A549 (cell line): ENCODE measurements around the gene PATJ. TPM values are rescaled to one million over a fixed set of nuclear protein-coding genes. Genes with fewer than 3 reads are reported as not detected.
"Not testable (repeated sequence)": the region's sequence is repeated elsewhere in the genome, so short reads cannot be mapped to it uniquely, and the experiment has no call there.

Source experiments
- ATAC-seq, 2 experiments: fragments of 200-7000 bp in 1 of 2; fragments of >200 bp in 1 of 2; cut with Nextera tagmentation in 1 of 2; cut with Tn5 transposase in 1 of 2; 3 replicates each; pipeline versions ENCODE4 v1.8.0 to v1.9.1; 2018 to 2020; ENCODE audit warnings: mild to moderate bottlenecking in 1 of 2, moderate library complexity in 1 of 2
- CTCF ChIA-PET: fragments of 300-600 bp; sonication (Branson Sonifier 250); formaldehyde crosslinking; extraction: SDS; loops from one replicate; lab custom pipeline; 2021; ENCODE audit warnings: antibody characterized with exemption, inconsistent platforms; lab: Yijun Ruan, JAX
- POLR2A ChIA-PET: fragments of 350-600 bp; formaldehyde crosslinking; extraction: SDS; loops from one replicate; lab custom pipeline; 2021; ENCODE audit warnings: antibody characterized with exemption, inconsistent platforms; lab: Yijun Ruan, JAX
- DNase-seq, 2 experiments: peaks; one replicate each; pipeline versions ENCODE4 v3.0.0 to v3.0.0-alpha.2; 2011 to 2016; ENCODE audit warnings: low read depth in 1 of 2, low spot score in 1 of 2
- FAIRE-seq: peaks from 2 replicates; lab custom pipeline; 2011; peaks lifted over from hg19 to GRCh38; lab: Jason Lieb, UNC
- H3K27ac ChIP-seq, 2 experiments: fragments of >200 bp; sonication (Bioruptor Twin); formaldehyde crosslinking; 3 replicates each; pipeline ENCODE4 v1.5.1; 2016 to 2017
- H3K4me1 ChIP-seq: fragments of >200 bp; sonication (Bioruptor Twin); formaldehyde crosslinking; 3 replicates; pipeline ENCODE4 v1.6.1; 2016
- H3K4me2 ChIP-seq: fragments of >200 bp; sonication (Bioruptor Twin); formaldehyde crosslinking; 3 replicates; pipeline ENCODE4 v1.6.1; 2016
- H3K4me3 ChIP-seq: fragments of >200 bp; sonication (Bioruptor Twin); formaldehyde crosslinking; 3 replicates; pipeline ENCODE4 v1.5.1; 2016
- H3K9me3 ChIP-seq: fragments of >200 bp; sonication (Bioruptor Twin); formaldehyde crosslinking; 3 replicates; pipeline ENCODE4 v1.6.1; 2016
- BHLHE40 ChIP-seq: IDR thresholded peaks from 2 replicates; pipeline ENCODE4 v1.6.1; 2012; ENCODE audit warnings: low read depth, low read length, inconsistent platforms
- CBX2 ChIP-seq: fragments of 200-600 bp; sonication (generic); IDR thresholded peaks from 2 replicates; pipeline ENCODE4 v1.6.1; 2016; ENCODE audit warnings: low read depth, mild to moderate bottlenecking, borderline replicate concordance
- CBX8 ChIP-seq: fragments of 200-600 bp; sonication (generic); IDR thresholded peaks from 2 replicates; pipeline ENCODE4 v1.6.1; 2016
- CEBPB ChIP-seq, 2 experiments: fragments of >200 bp in 1 of 2; sonication (Bioruptor Twin) in 1 of 2; formaldehyde crosslinking in 1 of 2; IDR thresholded peaks; 2 replicates each; pipeline ENCODE4 v1.6.1; 2012 to 2016
- FOSB ChIP-seq: fragments of 250-450 bp; sonication (Bioruptor Pico); IDR thresholded peaks from 2 replicates; pipeline ENCODE4 v1.5.0; 2020; ENCODE audit warnings: mild to moderate bottlenecking, moderate library complexity
- HDAC2 ChIP-seq: fragments of 200-600 bp; sonication (generic); IDR thresholded peaks from 2 replicates; pipeline ENCODE4 v1.6.1; 2016
- HEYL ChIP-seq: fragments of 250-450 bp; sonication (Bioruptor Pico); IDR thresholded peaks from 2 replicates; pipeline ENCODE4 v1.8.0; 2021; ENCODE audit warnings: mild to moderate bottlenecking, moderate library complexity
- HMGXB4 ChIP-seq: fragments of 250-450 bp; sonication (Bioruptor Pico); IDR thresholded peaks from 2 replicates; pipeline ENCODE4 v1.5.0; 2021; ENCODE audit warnings: mild to moderate bottlenecking, moderate library complexity, borderline replicate concordance
- JUN ChIP-seq, 2 experiments: fragments of >200 bp; sonication (Bioruptor Twin); formaldehyde crosslinking; IDR thresholded peaks; 2 replicates in 1 of 2; 3 replicates in 1 of 2; pipeline ENCODE4 v1.6.1; 2016 to 2017
- MAFK ChIP-seq: fragments of 450-650 bp; IDR thresholded peaks from 2 replicates; pipeline ENCODE4 v1.6.1; 2014; ENCODE audit not compliant: partially characterized antibody
- MAX ChIP-seq: IDR thresholded peaks from 2 replicates; pipeline ENCODE4 v1.6.1; 2012
- MYC ChIP-seq: IDR thresholded peaks from 2 replicates; pipeline ENCODE4 v1.6.1; 2012; ENCODE audit warnings: mild to moderate bottlenecking, inconsistent platforms, low read length, improper control_type of control experiment, borderline replicate concordance
- NFE2L2 ChIP-seq: fragments of 150-350 bp; conservative IDR thresholded peaks from 2 replicates; pipeline ENCODE4 v1.6.1; 2014; ENCODE audit warnings: low read length
- NPAS2 ChIP-seq: fragments of 250-450 bp; sonication (Bioruptor Pico); IDR thresholded peaks from 2 replicates; pipeline ENCODE4 v1.8.0; 2022; ENCODE audit warnings: mild to moderate bottlenecking, moderate library complexity, borderline replicate concordance
- RAD21 ChIP-seq, 2 experiments: fragments of >200 bp in 1 of 2; sonication (Bioruptor Twin) in 1 of 2; formaldehyde crosslinking in 1 of 2; IDR thresholded peaks in 1 of 2; conservative IDR thresholded peaks in 1 of 2; 2 replicates in 1 of 2; 3 replicates in 1 of 2; pipeline ENCODE4 v1.6.1; 2012 to 2018; ENCODE audit warnings: inconsistent platforms in 1 of 2
- RCOR1 ChIP-seq: fragments of 150-350 bp; IDR thresholded peaks from 2 replicates; pipeline ENCODE4 v1.6.1; 2014; ENCODE audit warnings: antibody characterized with exemption, low read length, low read depth
- RNF2 ChIP-seq: fragments of 200-600 bp; sonication (generic); IDR thresholded peaks from 2 replicates; pipeline ENCODE4 v1.6.1; 2016; ENCODE audit warnings: low read depth, mild to moderate bottlenecking, antibody characterized with exemption, moderate library complexity, borderline replicate concordance
- SMC3 ChIP-seq: fragments of >200 bp; sonication (Bioruptor Twin); formaldehyde crosslinking; IDR thresholded peaks from 3 replicates; pipeline ENCODE4 v1.6.1; 2018; ENCODE audit warnings: inconsistent platforms
- SREBF2 ChIP-seq: fragments of 450-650 bp; IDR thresholded peaks from 2 replicates; pipeline ENCODE4 v1.6.1; 2014; ENCODE audit warnings: mild to moderate bottlenecking, moderate library complexity
- TFCP2L1 ChIP-seq: fragments of 250-450 bp; sonication (Bioruptor Pico); IDR thresholded peaks from 2 replicates; pipeline ENCODE4 v1.5.0; 2021; ENCODE audit warnings: mild to moderate bottlenecking
- TP53 ChIP-seq: fragments of 250-450 bp; sonication (Bioruptor Pico); IDR thresholded peaks from 2 replicates; pipeline ENCODE4 v1.5.0; 2021; ENCODE audit warnings: mild to moderate bottlenecking, moderate library complexity
- ZNF302 ChIP-seq: fragments of 250-450 bp; sonication (Bioruptor Pico); IDR thresholded peaks from 2 replicates; pipeline ENCODE4 v1.9.0; 2021; ENCODE audit warnings: inconsistent platforms, mild to moderate bottlenecking, moderate library complexity
- WGBS: methylation state at CpG from one replicate; pipeline ENCODE4 v1.1.6; 2017; ENCODE audit errors: missing lambda C conversion rate; 5-methylcytosine and 5-hydroxymethylcytosine counted together
- polyA plus RNA-seq, 4 experiments: library from polyadenylated mRNA; depleted of rRNA in 3 of 4; stranded (reverse); fragments of >200 nt; fragmentation: RNase III in 1 of 4; extraction: RNeasy Plus Mini Kit Qiagen cat#74134 plus additional on column Dnase treatment in 1 of 4; gene quantifications; 2 replicates in 3 of 4; 3 replicates in 1 of 4; pipeline ENCODE4 v1.2.3, GENCODE V29; 2011 to 2017
- TF ChIP-seq, protein P1 (sequence below): IDR thresholded peaks from 2 replicates; pipeline ENCODE4 v1.6.1; 2012
- TF ChIP-seq, protein P2 (sequence below): IDR thresholded peaks from 2 replicates; pipeline ENCODE4 v1.6.1; 2012; ENCODE audit warnings: low read depth, borderline replicate concordance
- TF ChIP-seq, protein P3 (sequence below): fragments of 450-650 bp; IDR thresholded peaks from 2 replicates; pipeline ENCODE4 v1.6.1; 2014; ENCODE audit warnings: antibody characterized with exemption

The PATJ gene
- polyA plus RNA-seq, 2 of the 4 experiments (the other 2 are of a cell fraction), result 6.0 to 14.7 TPM

DNA sequence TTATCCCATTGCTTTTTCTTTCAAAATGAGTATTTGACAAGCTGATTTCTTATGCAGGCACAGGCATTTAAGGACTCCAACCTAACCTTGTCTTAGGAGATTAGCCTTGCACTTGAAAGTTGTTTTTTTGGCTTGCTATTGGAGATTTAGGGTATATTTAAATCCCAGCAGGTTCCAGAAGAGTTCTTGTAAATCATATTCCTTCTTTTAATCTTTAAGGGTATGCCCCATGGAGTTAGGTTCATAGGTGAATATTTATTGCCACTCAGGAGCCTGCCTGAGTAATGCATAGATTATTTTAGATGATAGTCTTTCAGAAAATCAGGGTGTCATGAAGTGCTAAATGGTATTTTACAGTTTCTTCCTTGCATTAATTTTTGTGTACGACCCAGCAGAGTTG is 146.5 kb downstream of the PATJ start:
- H3K4me3 ChIP-seq, result no peak overlapping the region
- no peak for TF ChIP-seq SMC3
- no peak for TF ChIP-seq NFE2L2
- TF ChIP-seq RNF2, result no peak
- TF ChIP-seq, protein P1, sequence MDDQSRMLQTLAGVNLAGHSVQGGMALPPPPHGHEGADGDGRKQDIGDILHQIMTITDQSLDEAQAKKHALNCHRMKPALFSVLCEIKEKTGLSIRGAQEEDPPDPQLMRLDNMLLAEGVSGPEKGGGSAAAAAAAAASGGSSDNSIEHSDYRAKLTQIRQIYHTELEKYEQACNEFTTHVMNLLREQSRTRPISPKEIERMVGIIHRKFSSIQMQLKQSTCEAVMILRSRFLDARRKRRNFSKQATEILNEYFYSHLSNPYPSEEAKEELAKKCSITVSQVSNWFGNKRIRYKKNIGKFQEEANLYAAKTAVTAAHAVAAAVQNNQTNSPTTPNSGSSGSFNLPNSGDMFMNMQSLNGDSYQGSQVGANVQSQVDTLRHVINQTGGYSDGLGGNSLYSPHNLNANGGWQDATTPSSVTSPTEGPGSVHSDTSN, result no peak
- TF ChIP-seq TP53 (CRISPR knock-in tag), result no peak
- TF ChIP-seq NPAS2 (CRISPR knock-in tag), result no peak
- TF ChIP-seq SREBF2, result no peak
- TF ChIP-seq, all 56 proteins: peak for 0
- no peak overlapping the region for H3K4me2 ChIP-seq
- ATAC-seq (no peak), FAIRE-seq (no peak), DNase-seq (no peak)
- H3K27ac ChIP-seq, result no peak overlapping the region
- CTCF ChIA-PET, result no interaction called here
- POLR2A ChIA-PET, result no interaction called here
- WGBS, result 92% methylated on average over 1 of the region's 1 CpG
- no peaks in the 10 kb centered on the region for H3K9me3 ChIP-seq
- H3K4me1 ChIP-seq, result no peaks in the 10 kb centered on the region

DNA sequence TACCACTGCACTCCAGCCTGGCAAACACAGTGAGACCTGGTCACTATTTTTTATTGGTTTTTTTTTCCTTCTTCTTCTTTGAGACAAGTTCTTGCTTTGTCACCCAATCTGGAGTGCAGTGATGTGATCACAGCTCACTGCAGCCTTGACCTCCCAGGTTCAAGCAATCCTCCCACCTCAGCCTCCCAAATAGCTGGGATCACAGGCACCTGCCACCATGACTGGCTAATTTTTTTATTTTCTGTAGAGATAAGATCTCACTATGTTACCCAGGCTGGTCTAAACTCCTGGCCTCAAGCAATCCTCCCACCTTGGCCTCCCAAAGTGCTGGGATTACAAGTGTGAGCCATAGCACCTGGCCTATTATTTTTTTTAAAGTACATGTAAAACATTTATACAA is 148.2 kb downstream of the PATJ start:
- H3K27ac ChIP-seq, FAIRE-seq, H3K9me3 ChIP-seq, ATAC-seq, POLR2A ChIA-PET, CTCF ChIA-PET, DNase-seq, H3K4me2 ChIP-seq, H3K4me3 ChIP-seq, H3K4me1 ChIP-seq: not testable (repeated sequence)

DNA sequence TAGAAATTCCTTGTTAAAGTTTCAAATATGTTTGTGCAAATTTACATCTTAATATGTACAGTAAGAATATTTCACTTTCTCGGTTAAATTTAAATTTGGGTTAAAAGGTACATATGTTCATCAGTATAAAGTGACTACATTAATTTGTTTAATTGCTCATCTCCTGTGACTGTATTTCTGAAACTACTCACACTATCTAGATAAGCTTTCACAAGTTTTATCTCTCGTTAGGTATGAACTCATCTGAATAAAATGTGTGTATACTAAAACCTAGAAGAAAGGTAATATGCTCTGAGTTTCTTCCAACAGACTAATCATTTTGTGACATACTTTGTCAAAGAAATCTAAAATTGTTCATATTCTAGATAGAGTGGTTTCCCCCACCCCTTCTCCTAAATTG is 150.7 kb downstream of the PATJ start:
- TF ChIP-seq MYC (no peak), HDAC2 (no peak), RAD21 (conservative IDR thresholded peaks at IDR 0.05 in 1 of 2, IDR thresholded peaks at IDR 0.05 in 1 of 2) (no peak), CBX2 (no peak), RCOR1 (no peak), ZNF302 (no peak), CBX8 (no peak), HEYL (CRISPR knock-in tag) (no peak), SREBF2 (no peak), RNF2 (no peak), JUN (IDR thresholded peaks at IDR 0.05) (no peak), TFCP2L1 (CRISPR knock-in tag) (no peak), FOSB (CRISPR knock-in tag) (no peak), HMGXB4 (no peak), BHLHE40 (no peak), MAX (no peak), MAFK (no peak), CEBPB (IDR thresholded peaks at IDR 0.05) (no peak)
- TF ChIP-seq, protein P2, sequence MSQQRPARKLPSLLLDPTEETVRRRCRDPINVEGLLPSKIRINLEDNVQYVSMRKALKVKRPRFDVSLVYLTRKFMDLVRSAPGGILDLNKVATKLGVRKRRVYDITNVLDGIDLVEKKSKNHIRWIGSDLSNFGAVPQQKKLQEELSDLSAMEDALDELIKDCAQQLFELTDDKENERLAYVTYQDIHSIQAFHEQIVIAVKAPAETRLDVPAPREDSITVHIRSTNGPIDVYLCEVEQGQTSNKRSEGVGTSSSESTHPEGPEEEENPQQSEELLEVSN, result no peak
- TF ChIP-seq, protein P3, sequence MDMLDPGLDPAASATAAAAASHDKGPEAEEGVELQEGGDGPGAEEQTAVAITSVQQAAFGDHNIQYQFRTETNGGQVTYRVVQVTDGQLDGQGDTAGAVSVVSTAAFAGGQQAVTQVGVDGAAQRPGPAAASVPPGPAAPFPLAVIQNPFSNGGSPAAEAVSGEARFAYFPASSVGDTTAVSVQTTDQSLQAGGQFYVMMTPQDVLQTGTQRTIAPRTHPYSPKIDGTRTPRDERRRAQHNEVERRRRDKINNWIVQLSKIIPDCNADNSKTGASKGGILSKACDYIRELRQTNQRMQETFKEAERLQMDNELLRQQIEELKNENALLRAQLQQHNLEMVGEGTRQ, result no peak
- H3K9me3 ChIP-seq, result no peaks in the 10 kb centered on the region
- DNase-seq (no peak), FAIRE-seq (no peak), ATAC-seq (no peak)
- ChIA-PET POLR2A (no interaction called here), CTCF (no interaction called here)
- no peak overlapping the region for H3K4me2 ChIP-seq
- H3K4me3 ChIP-seq, result no peak overlapping the region
- H3K27ac ChIP-seq, result no peak overlapping the region
- WGBS, result 96% methylated on average over 2 of the region's 2 CpGs
- no peaks in the 10 kb centered on the region for H3K4me1 ChIP-seq

GRCh38 chr1:61894296-61894695 is 152.0 kb downstream of the PATJ start:
- H3K4me3 ChIP-seq, H3K27ac ChIP-seq, CTCF ChIA-PET, FAIRE-seq, DNase-seq, POLR2A ChIA-PET, H3K4me2 ChIP-seq, H3K9me3 ChIP-seq, ATAC-seq, H3K4me1 ChIP-seq: not testable (repeated sequence)
- 78% methylated on average over 2 of the region's 2 CpGs for WGBS
